Measurements from ENCODE around the gene ALDH3B2.

ALDH3B2 gene

DNA sequence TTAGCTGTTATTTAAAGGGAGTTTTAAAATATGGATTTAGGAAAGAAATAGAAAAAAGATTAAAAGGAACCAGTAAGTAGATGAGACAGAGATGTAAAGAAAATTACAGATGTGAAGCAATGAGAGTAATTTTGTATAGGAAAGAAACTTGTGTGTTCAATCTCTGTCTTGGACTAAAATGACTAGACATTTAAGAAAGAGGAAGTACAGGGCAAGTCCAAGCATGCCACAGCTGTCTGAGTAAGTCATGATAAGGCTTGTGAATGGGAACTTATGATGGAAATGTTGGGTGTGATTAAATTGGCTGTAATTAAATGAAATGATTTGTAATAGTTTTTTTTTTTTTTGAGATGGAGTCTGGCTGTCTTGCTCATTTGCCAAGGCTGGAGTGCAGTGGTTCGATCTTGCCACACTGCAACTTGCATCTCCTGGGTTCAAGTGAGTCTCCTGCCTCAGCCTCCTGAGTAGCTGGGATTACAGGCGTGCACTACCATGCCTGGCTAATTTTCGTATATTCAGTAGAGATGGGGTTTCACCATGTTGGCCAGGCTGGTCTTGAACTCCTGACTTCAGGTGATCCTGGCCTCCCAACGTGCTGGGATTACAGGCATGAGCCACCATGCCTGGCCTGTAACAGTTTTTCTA, 18.0 kb downstream of the ALDH3B2 start:
- Histone ChIP-seq H3K4me2 (ENCODE audit: low read length) (no peak overlapping the region), H3K4me1 (ENCODE audit: control insufficient read depth, low read length) (peaks cover 51% of the 10 kb centered on the region), H4K20me1 (ENCODE audit: control insufficient read depth, insufficient read depth, low read depth, low read length) (no peaks in the 10 kb centered on the region), H3K9me3 (ENCODE audit: control insufficient read depth, insufficient read depth, low read length) (peaks cover 30% of the 10 kb centered on the region), H3F3A (ENCODE audit: control insufficient read depth, insufficient read depth) (peaks cover 29% of the 10 kb centered on the region), H3K27ac (ENCODE audit: low read depth, low read length) (no peak overlapping the region), H3K79me2 (ENCODE audit: control insufficient read depth, low read length) (no peaks in the 10 kb centered on the region), H3K27me3 (ENCODE audit: control insufficient read depth, low read length) (no peaks in the 10 kb centered on the region), H3K9me2 (replicated peaks; ENCODE audit: control insufficient read depth, low read length) (no peaks in the 10 kb centered on the region), H3K4me3 (ENCODE audit: low read length) (no peak overlapping the region), H3K36me3 (ENCODE audit: control insufficient read depth, low read length) (peaks cover 24% of the 10 kb centered on the region)
- TF ChIP-seq EZH2phosphoT487 (IDR thresholded peaks at IDR 0.05; ENCODE audit: borderline replicate concordance, low read length): no peak
- TF ChIP-seq, protein P1, sequence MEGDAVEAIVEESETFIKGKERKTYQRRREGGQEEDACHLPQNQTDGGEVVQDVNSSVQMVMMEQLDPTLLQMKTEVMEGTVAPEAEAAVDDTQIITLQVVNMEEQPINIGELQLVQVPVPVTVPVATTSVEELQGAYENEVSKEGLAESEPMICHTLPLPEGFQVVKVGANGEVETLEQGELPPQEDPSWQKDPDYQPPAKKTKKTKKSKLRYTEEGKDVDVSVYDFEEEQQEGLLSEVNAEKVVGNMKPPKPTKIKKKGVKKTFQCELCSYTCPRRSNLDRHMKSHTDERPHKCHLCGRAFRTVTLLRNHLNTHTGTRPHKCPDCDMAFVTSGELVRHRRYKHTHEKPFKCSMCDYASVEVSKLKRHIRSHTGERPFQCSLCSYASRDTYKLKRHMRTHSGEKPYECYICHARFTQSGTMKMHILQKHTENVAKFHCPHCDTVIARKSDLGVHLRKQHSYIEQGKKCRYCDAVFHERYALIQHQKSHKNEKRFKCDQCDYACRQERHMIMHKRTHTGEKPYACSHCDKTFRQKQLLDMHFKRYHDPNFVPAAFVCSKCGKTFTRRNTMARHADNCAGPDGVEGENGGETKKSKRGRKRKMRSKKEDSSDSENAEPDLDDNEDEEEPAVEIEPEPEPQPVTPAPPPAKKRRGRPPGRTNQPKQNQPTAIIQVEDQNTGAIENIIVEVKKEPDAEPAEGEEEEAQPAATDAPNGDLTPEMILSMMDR (IDR thresholded peaks at IDR 0.05; ENCODE audit: low read depth, low read length, poor library complexity, severe bottlenecking): no peak

- Histone ChIP-seq H3K9me2 (replicated peaks; ENCODE audit: control insufficient read depth, low read length) (no peaks in the 10 kb centered on the region), H3F3A (ENCODE audit: control insufficient read depth, insufficient read depth) (peaks cover 44% of the 10 kb centered on the region), H3K27ac (ENCODE audit: low read depth, low read length) (no peak overlapping the region), H3K4me1 (ENCODE audit: control insufficient read depth, low read length) (peaks cover 57% of the 10 kb centered on the region), H4K20me1 (ENCODE audit: control insufficient read depth, insufficient read depth, low read depth, low read length) (no peaks in the 10 kb centered on the region), H3K79me2 (ENCODE audit: control insufficient read depth, low read length) (no peaks in the 10 kb centered on the region), H3K9me3 (ENCODE audit: control insufficient read depth, insufficient read depth, low read length) (peaks cover 36% of the 10 kb centered on the region), H3K4me2 (ENCODE audit: low read length) (no peak overlapping the region), H3K4me3 (ENCODE audit: low read length) (no peak overlapping the region), H3K36me3 (ENCODE audit: control insufficient read depth, low read length) (peaks cover 28% of the 10 kb centered on the region), H3K27me3 (ENCODE audit: control insufficient read depth, low read length) (no peaks in the 10 kb centered on the region)
- no peak for TF ChIP-seq EZH2phosphoT487 (IDR thresholded peaks at IDR 0.05; ENCODE audit: borderline replicate concordance, low read length)
- TF ChIP-seq, protein P1 (IDR thresholded peaks at IDR 0.05; ENCODE audit: low read depth, low read length, poor library complexity, severe bottlenecking): no peak
These were observed 20.2 kb downstream of the ALDH3B2 start for GRCh38 chr11:67654225-67654624.

GRCh38 chr11:67652965-67653845, 21.2 kb downstream of the ALDH3B2 start:
- Histone ChIP-seq H3K27ac (ENCODE audit: low read depth, low read length) (peak overlapping the region; percentile 99), H3K9me2 (replicated peaks; ENCODE audit: control insufficient read depth, low read length) (no peaks in the 10 kb centered on the region), H3K4me1 (ENCODE audit: control insufficient read depth, low read length) (peaks cover 57% of the 10 kb centered on the region), H3K9me3 (ENCODE audit: control insufficient read depth, insufficient read depth, low read length) (peaks cover 36% of the 10 kb centered on the region), H4K20me1 (ENCODE audit: control insufficient read depth, insufficient read depth, low read depth, low read length) (no peaks in the 10 kb centered on the region), H3K79me2 (ENCODE audit: control insufficient read depth, low read length) (no peaks in the 10 kb centered on the region), H3F3A (ENCODE audit: control insufficient read depth, insufficient read depth) (peaks cover 42% of the 10 kb centered on the region), H3K4me2 (ENCODE audit: low read length) (no peak overlapping the region; the same call in 1 of the 2 replicates), H3K27me3 (ENCODE audit: control insufficient read depth, low read length) (no peaks in the 10 kb centered on the region), H3K4me3 (ENCODE audit: low read length) (no peak overlapping the region), H3K36me3 (ENCODE audit: control insufficient read depth, low read length) (peaks cover 28% of the 10 kb centered on the region)
- no peak for TF ChIP-seq EZH2phosphoT487 (IDR thresholded peaks at IDR 0.05; ENCODE audit: borderline replicate concordance, low read length)
- TF ChIP-seq, protein P1 (IDR thresholded peaks at IDR 0.05; ENCODE audit: low read depth, low read length, poor library complexity, severe bottlenecking): no peak

Measured in DOHH2 (cell line).